Fibroblast of the aortic adventitia (primary cell): ENCODE data around the gene CROCC2. TPM values are rescaled to one million over a fixed set of nuclear protein-coding genes. Genes with fewer than 3 reads are reported as not detected.
A peak's percentile ranks its signal among the peaks of the same experiment; 100 is the strongest.

Experiments used
- DNase-seq: peaks from one replicate; pipeline ENCODE4 v3.0.0-alpha.2; 2010; ENCODE audit warnings: low read depth
- H3K4me3 ChIP-seq: 2 replicates; pipeline ENCODE4 v1.5.1; 2011; ENCODE audit warnings: low read depth, mild to moderate bottlenecking, control low read depth, low read length, moderate library complexity
- CTCF ChIP-seq: IDR thresholded peaks from 2 replicates; pipeline ENCODE4 v1.5.1; 2011; ENCODE audit warnings: mild to moderate bottlenecking, low read length, control low read depth, inconsistent platforms; ENCODE audit not compliant: insufficient read depth
- total RNA-seq: library from RNA; depleted of rRNA; stranded (reverse); fragments of >200 nt; gene quantifications from 2 replicates; pipeline ENCODE4 v1.2.3, GENCODE V29; 2012; ENCODE audit warnings: low replicate concordance

The CROCC2 gene
- total RNA-seq, 1 donor: under 0.01 TPM

- H3K4me3 ChIP-seq: no peak overlapping the region
- no peak for DNase-seq
- TF ChIP-seq CTCF: no peak
These were observed 113.5 kb downstream of the CROCC2 start for GRCh38 chr2:241019441-241020139.

GRCh38 chr2:241020201-241020600 is 114.1 kb downstream of the CROCC2 start:
- H3K4me3 ChIP-seq: no peak overlapping the region
- DNase-seq: no peak
- no peak for TF ChIP-seq CTCF

GRCh38 chr2:241020629-241021190 is 114.6 kb downstream of the CROCC2 start:
- no peak for TF ChIP-seq CTCF
- no peak for DNase-seq
- H3K4me3 ChIP-seq: no peak overlapping the region

GRCh38 chr2:241025639-241026038 is 119.5 kb downstream of the CROCC2 start:
- no peak overlapping the region for H3K4me3 ChIP-seq
- DNase-seq: peak; percentile 11
- TF ChIP-seq CTCF: no peak

GRCh38 chr2:241029599-241030332 is 123.6 kb downstream of the CROCC2 start:
- H3K4me3 ChIP-seq: no peak overlapping the region
- TF ChIP-seq CTCF: no peak

GRCh38 chr2:241030333-241030680 is 124.2 kb downstream of the CROCC2 start:
- no peak overlapping the region for H3K4me3 ChIP-seq
- no peak for TF ChIP-seq CTCF
- DNase-seq: no peak

More at GRCh38 chr2:241029599-241030332, 123.6 kb downstream of the CROCC2 start:
- DNase-seq: no peak
